NCI-H2227 (cell line): ENCODE results near the gene CCDC3.

Experiments used
- DNase-seq: peaks from one replicate; lab custom pipeline; 2025; ENCODE audit not compliant: unreplicated experiment; lab: John Stamatoyannopoulos, UW

CCDC3 gene

GRCh38 chr10:12965571-12965970, 35.9 kb downstream of the CCDC3 start:
- no peak for DNase-seq

GRCh38 chr10:12962556-12962955, 39.0 kb downstream of the CCDC3 start:
- DNase-seq: no peak

GRCh38 chr10:12961416-12962205, 39.9 kb downstream of the CCDC3 start:
- DNase-seq: no peak

GRCh38 chr10:12960941-12961340, 40.6 kb downstream of the CCDC3 start:
- DNase-seq: no peak

- no peak for DNase-seq
Measured at GRCh38 chr10:12960334-12960898, 41.1 kb downstream of the CCDC3 start.

GRCh38 chr10:12958546-12959110, 42.9 kb downstream of the CCDC3 start:
- DNase-seq: no peak

GRCh38 chr10:12957081-12957480, 44.4 kb downstream of the CCDC3 start:
- DNase-seq: no peak

GRCh38 chr10:12954866-12955265, 46.6 kb downstream of the CCDC3 start:
- DNase-seq: no peak

- DNase-seq: no peak
Measured at GRCh38 chr10:12950583-12951128, 50.9 kb downstream of the CCDC3 start.

- DNase-seq: no peak
Measured at GRCh38 chr10:12949248-12949647, 52.3 kb downstream of the CCDC3 start.

GRCh38 chr10:12947741-12948140, 53.8 kb downstream of the CCDC3 start:
- DNase-seq: no peak

GRCh38 chr10:12946372-12946771, 55.1 kb downstream of the CCDC3 start:
- no peak for DNase-seq

GRCh38 chr10:12945690-12946359, 55.7 kb downstream of the CCDC3 start:
- no peak for DNase-seq

- DNase-seq: no peak
Measured at GRCh38 chr10:12944931-12945330, 56.6 kb downstream of the CCDC3 start.

- DNase-seq: no peak
Measured at GRCh38 chr10:12943425-12943824, 58.1 kb downstream of the CCDC3 start.

GRCh38 chr10:12941966-12942365, 59.5 kb downstream of the CCDC3 start:
- no peak for DNase-seq

GRCh38 chr10:12940791-12941190, 60.7 kb downstream of the CCDC3 start:
- no peak for DNase-seq

- DNase-seq: no peak
Measured at GRCh38 chr10:12938271-12938670, 63.2 kb downstream of the CCDC3 start.

GRCh38 chr10:12937527-12937926, 64.0 kb downstream of the CCDC3 start:
- DNase-seq: no peak

GRCh38 chr10:12934777-12935176, 66.7 kb downstream of the CCDC3 start:
- DNase-seq: no peak

GRCh38 chr10:12929381-12929780, 72.1 kb downstream of the CCDC3 start:
- DNase-seq: no peak

GRCh38 chr10:12928571-12928970, 72.9 kb downstream of the CCDC3 start:
- no peak for DNase-seq
